ENCODE results near the gene NAT16.

GRCh38 chr7:101133621-101134398, 46.3 kb downstream of the NAT16 start:
- TF ChIP-seq CTCF (IDR thresholded peaks at IDR 0.05) (no peak), POLR2A (IDR thresholded peaks at IDR 0.05) (no peak)
